Measurements from ENCODE around the gene CDH15. TPM values are rescaled to one million over a fixed set of nuclear protein-coding genes. Genes with fewer than 3 reads are reported as not detected.

The CDH15 gene
- total and polyA plus RNA-seq, 2 of the 13 experiments (the other 11 are each of a cell fraction or from before 2014, with no cell fraction given): 0.74 to 2.2 TPM

DNA sequence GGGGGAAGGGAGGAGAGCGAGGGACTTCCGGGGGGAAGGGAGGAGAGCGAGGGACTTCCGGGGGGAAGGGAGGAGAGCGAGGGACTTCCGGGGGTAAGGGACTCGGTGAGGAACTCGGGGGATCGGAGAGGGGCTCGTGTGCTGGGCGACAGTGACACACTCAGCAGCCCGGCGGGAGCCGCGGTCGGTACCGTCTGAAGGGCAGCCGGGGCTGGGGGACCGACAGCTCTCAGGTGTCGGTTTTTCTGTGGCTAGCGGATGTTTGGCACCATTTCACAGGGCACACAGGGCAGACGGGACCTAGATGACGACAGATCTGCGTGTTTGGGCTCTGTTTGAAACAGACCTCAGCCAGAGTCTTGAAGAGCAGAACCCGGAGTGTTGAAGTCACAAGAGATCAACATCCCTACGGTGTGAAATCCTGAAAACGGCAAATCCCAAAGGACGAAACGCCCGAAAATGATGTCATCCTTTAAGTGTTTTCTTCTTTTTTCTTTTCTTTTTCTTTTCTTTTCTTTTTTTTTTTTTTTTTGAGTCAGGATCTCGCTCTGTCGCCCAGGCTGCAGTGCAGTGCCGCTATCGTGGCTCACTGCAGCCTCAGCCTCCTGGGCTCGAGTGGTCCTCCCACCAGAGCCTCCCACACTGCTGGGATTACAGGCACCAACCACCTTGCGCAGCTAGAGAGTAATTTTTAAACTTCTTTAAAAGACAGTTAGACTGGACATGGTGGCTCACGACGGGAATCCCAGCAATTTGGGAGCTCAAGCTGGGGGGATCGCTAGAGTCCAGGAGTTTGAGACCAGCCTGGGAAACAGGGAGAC, 69.8 kb downstream of the CDH15 start (continued):
- TF ChIP-seq, protein P1, sequence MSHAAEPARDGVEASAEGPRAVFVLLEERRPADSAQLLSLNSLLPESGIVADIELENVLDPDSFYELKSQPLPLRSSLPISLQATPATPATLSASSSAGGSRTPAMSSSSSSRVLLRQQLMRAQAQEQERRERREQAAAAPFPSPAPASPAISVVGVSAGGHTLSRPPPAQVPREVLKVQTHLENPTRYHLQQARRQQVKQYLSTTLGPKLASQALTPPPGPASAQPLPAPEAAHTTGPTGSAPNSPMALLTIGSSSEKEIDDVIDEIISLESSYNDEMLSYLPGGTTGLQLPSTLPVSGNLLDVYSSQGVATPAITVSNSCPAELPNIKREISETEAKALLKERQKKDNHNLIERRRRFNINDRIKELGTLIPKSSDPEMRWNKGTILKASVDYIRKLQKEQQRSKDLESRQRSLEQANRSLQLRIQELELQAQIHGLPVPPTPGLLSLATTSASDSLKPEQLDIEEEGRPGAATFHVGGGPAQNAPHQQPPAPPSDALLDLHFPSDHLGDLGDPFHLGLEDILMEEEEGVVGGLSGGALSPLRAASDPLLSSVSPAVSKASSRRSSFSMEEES (CRISPR knock-in tag; IDR thresholded peaks at IDR 0.05): 0 out of 2 replicates have a peak, but pooled peaks have one; percentile 46
- TF ChIP-seq, protein P2, sequence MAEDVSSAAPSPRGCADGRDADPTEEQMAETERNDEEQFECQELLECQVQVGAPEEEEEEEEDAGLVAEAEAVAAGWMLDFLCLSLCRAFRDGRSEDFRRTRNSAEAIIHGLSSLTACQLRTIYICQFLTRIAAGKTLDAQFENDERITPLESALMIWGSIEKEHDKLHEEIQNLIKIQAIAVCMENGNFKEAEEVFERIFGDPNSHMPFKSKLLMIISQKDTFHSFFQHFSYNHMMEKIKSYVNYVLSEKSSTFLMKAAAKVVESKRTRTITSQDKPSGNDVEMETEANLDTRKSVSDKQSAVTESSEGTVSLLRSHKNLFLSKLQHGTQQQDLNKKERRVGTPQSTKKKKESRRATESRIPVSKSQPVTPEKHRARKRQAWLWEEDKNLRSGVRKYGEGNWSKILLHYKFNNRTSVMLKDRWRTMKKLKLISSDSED (CRISPR knock-in tag; IDR thresholded peaks at IDR 0.05): 0 out of 2 replicates have a peak, but pooled peaks have one; percentile 24
- no peak for TF ChIP-seq XBP1 (CRISPR knock-in tag; IDR thresholded peaks at IDR 0.05)
- no peak for TF ChIP-seq RCOR2 (CRISPR knock-in tag; IDR thresholded peaks at IDR 0.05)
- TF ChIP-seq, protein P3, sequence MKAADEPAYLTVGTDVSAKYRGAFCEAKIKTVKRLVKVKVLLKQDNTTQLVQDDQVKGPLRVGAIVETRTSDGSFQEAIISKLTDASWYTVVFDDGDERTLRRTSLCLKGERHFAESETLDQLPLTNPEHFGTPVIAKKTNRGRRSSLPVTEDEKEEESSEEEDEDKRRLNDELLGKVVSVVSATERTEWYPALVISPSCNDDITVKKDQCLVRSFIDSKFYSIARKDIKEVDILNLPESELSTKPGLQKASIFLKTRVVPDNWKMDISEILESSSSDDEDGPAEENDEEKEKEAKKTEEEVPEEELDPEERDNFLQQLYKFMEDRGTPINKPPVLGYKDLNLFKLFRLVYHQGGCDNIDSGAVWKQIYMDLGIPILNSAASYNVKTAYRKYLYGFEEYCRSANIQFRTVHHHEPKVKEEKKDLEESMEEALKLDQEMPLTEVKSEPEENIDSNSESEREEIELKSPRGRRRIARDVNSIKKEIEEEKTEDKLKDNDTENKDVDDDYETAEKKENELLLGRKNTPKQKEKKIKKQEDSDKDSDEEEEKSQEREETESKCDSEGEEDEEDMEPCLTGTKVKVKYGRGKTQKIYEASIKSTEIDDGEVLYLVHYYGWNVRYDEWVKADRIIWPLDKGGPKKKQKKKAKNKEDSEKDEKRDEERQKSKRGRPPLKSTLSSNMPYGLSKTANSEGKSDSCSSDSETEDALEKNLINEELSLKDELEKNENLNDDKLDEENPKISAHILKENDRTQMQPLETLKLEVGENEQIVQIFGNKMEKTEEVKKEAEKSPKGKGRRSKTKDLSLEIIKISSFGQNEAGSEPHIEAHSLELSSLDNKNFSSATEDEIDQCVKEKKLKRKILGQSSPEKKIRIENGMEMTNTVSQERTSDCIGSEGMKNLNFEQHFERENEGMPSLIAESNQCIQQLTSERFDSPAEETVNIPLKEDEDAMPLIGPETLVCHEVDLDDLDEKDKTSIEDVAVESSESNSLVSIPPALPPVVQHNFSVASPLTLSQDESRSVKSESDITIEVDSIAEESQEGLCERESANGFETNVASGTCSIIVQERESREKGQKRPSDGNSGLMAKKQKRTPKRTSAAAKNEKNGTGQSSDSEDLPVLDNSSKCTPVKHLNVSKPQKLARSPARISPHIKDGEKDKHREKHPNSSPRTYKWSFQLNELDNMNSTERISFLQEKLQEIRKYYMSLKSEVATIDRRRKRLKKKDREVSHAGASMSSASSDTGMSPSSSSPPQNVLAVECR (CRISPR knock-in tag; IDR thresholded peaks at IDR 0.05; ENCODE audit: borderline replicate concordance): peak; percentile 98
- peak; percentile 58; the same call in 1 of the 2 replicates for TF ChIP-seq ZNF34 (CRISPR knock-in tag; IDR thresholded peaks at IDR 0.05; ENCODE audit: borderline replicate concordance)
- TF ChIP-seq, protein P4, sequence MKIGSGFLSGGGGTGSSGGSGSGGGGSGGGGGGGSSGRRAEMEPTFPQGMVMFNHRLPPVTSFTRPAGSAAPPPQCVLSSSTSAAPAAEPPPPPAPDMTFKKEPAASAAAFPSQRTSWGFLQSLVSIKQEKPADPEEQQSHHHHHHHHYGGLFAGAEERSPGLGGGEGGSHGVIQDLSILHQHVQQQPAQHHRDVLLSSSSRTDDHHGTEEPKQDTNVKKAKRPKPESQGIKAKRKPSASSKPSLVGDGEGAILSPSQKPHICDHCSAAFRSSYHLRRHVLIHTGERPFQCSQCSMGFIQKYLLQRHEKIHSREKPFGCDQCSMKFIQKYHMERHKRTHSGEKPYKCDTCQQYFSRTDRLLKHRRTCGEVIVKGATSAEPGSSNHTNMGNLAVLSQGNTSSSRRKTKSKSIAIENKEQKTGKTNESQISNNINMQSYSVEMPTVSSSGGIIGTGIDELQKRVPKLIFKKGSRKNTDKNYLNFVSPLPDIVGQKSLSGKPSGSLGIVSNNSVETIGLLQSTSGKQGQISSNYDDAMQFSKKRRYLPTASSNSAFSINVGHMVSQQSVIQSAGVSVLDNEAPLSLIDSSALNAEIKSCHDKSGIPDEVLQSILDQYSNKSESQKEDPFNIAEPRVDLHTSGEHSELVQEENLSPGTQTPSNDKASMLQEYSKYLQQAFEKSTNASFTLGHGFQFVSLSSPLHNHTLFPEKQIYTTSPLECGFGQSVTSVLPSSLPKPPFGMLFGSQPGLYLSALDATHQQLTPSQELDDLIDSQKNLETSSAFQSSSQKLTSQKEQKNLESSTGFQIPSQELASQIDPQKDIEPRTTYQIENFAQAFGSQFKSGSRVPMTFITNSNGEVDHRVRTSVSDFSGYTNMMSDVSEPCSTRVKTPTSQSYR (CRISPR knock-in tag; IDR thresholded peaks at IDR 0.05; ENCODE audit: borderline replicate concordance): peak; percentile 11; the same call in 1 of the 2 replicates
- TF ChIP-seq ZNF24 (IDR thresholded peaks at IDR 0.05): no peak
- peak; percentile 89; the same call in 1 of the 2 replicates for TF ChIP-seq WIZ (CRISPR knock-in tag; IDR thresholded peaks at IDR 0.05)
- no peak for TF ChIP-seq ZNF446 (CRISPR knock-in tag; IDR thresholded peaks at IDR 0.05)
- TF ChIP-seq ZNF12 (CRISPR knock-in tag; IDR thresholded peaks at IDR 0.05): peak; percentile 75; the same call in 1 of the 2 replicates
- TF ChIP-seq, protein P5, sequence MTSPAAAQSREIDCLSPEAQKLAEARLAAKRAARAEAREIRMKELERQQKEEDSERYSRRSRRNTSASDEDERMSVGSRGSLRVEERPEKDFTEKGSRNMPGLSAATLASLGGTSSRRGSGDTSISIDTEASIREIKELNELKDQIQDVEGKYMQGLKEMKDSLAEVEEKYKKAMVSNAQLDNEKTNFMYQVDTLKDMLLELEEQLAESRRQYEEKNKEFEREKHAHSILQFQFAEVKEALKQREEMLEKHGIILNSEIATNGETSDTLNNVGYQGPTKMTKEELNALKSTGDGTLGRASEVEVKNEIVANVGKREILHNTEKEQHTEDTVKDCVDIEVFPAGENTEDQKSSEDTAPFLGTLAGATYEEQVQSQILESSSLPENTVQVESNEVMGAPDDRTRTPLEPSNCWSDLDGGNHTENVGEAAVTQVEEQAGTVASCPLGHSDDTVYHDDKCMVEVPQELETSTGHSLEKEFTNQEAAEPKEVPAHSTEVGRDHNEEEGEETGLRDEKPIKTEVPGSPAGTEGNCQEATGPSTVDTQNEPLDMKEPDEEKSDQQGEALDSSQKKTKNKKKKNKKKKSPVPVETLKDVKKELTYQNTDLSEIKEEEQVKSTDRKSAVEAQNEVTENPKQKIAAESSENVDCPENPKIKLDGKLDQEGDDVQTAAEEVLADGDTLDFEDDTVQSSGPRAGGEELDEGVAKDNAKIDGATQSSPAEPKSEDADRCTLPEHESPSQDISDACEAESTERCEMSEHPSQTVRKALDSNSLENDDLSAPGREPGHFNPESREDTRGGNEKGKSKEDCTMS (CRISPR knock-in tag; conservative IDR thresholded peaks at IDR 0.05): no peak
- no peak; the same call in 1 of the 2 replicates for TF ChIP-seq MAFF (IDR thresholded peaks at IDR 0.05; ENCODE audit: low read depth, low read length)
- TF ChIP-seq ESRRA (CRISPR knock-in tag; IDR thresholded peaks at IDR 0.05; ENCODE audit: low read depth): no peak
- no peak; the same call in 1 of the 2 replicates for TF ChIP-seq ZNF616 (CRISPR knock-in tag; IDR thresholded peaks at IDR 0.05; ENCODE audit: low read depth)
